H7 (cell line): ENCODE data around the gene C1QC. TPM values are rescaled to one million over a fixed set of nuclear protein-coding genes. Genes with fewer than 3 reads are reported as not detected.
A peak's percentile ranks its signal among the peaks of the same experiment; 100 is the strongest.
"Not testable (repeated sequence)": the region's sequence is repeated elsewhere in the genome, so short reads cannot be mapped to it uniquely, and the experiment has no call there.

Experiments
- DNase-seq: peaks from one replicate; pipeline ENCODE4 v3.0.0; 2012
- H3K27me3 ChIP-seq: 2 replicates; pipeline ENCODE4 v1.6.0; 2011; ENCODE audit warnings: mild to moderate bottlenecking, low read length; ENCODE audit not compliant: control insufficient read depth, insufficient read depth
- H3K36me3 ChIP-seq: replicated peaks from 2 replicates; pipeline ENCODE4 v1.5.1; 2011; ENCODE audit warnings: low read length; ENCODE audit not compliant: control insufficient read depth, insufficient read depth
- H3K4me3 ChIP-seq: 2 replicates; pipeline ENCODE4 v1.5.1; 2011; ENCODE audit warnings: low read depth, mild to moderate bottlenecking, control low read depth, low read length, moderate library complexity; ENCODE audit not compliant: insufficient read depth
- total RNA-seq: library from RNA; depleted of rRNA; stranded (reverse); fragments of >200 nt; shearing (Covaris generic); gene quantifications from 2 replicates; pipeline ENCODE4 v1.2.3, GENCODE V29; 2014

The C1QC gene
- total RNA-seq, 1 experiment from 2014 or later = not detected

- Histone ChIP-seq H3K36me3 (no peaks in the 10 kb centered on the region), H3K27me3 (no peaks in the 10 kb centered on the region), H3K4me3 (no peak overlapping the region)
- DNase-seq = peak; percentile 95
Measured at GRCh38 chr1:22673486-22674409, 30.3 kb downstream of the C1QC start.

- H3K4me3 ChIP-seq = no peak overlapping the region
- no peaks in the 10 kb centered on the region for H3K36me3 ChIP-seq
- DNase-seq = no peak
- no peaks in the 10 kb centered on the region for H3K27me3 ChIP-seq
Measured at GRCh38 chr1:22674410-22674749, 30.9 kb downstream of the C1QC start.

- not testable (repeated sequence) for H3K4me3 ChIP-seq, DNase-seq, H3K36me3 ChIP-seq, H3K27me3 ChIP-seq
Measured at GRCh38 chr1:22676151-22676550, 32.7 kb downstream of the C1QC start.

- no peaks in the 10 kb centered on the region for H3K27me3 ChIP-seq
- H3K4me3 ChIP-seq = no peak overlapping the region
- DNase-seq = peak; percentile 68
- H3K36me3 ChIP-seq = no peaks in the 10 kb centered on the region
Measured at GRCh38 chr1:22676916-22677583, 33.6 kb downstream of the C1QC start.

- Histone ChIP-seq H3K36me3 (no peaks in the 10 kb centered on the region), H3K4me3 (no peak overlapping the region), H3K27me3 (no peaks in the 10 kb centered on the region)
- DNase-seq = no peak
Measured at GRCh38 chr1:22677931-22678896, 34.8 kb downstream of the C1QC start.

- no peak overlapping the region for H3K4me3 ChIP-seq
- DNase-seq = no peak
- no peaks in the 10 kb centered on the region for H3K27me3 ChIP-seq
- no peaks in the 10 kb centered on the region for H3K36me3 ChIP-seq
Measured at GRCh38 chr1:22680726-22681125, 37.3 kb downstream of the C1QC start.

GRCh38 chr1:22681556-22682276 is 38.3 kb downstream of the C1QC start:
- no peak overlapping the region for H3K4me3 ChIP-seq
- no peak for DNase-seq
- no peaks in the 10 kb centered on the region for H3K27me3 ChIP-seq
- no peaks in the 10 kb centered on the region for H3K36me3 ChIP-seq

GRCh38 chr1:22683547-22683946 is 40.1 kb downstream of the C1QC start:
- Histone ChIP-seq H3K27me3 (no peaks in the 10 kb centered on the region), H3K36me3 (no peaks in the 10 kb centered on the region), H3K4me3 (no peak overlapping the region)
- DNase-seq = no peak

GRCh38 chr1:22685591-22686059 is 42.2 kb downstream of the C1QC start:
- no peak for DNase-seq
- H3K4me3 ChIP-seq = no peak overlapping the region
- no peaks in the 10 kb centered on the region for H3K27me3 ChIP-seq
- no peaks in the 10 kb centered on the region for H3K36me3 ChIP-seq

GRCh38 chr1:22687191-22687590 is 43.8 kb downstream of the C1QC start:
- Histone ChIP-seq H3K27me3 (no peaks in the 10 kb centered on the region), H3K36me3 (no peaks in the 10 kb centered on the region), H3K4me3 (no peak overlapping the region)
- DNase-seq = no peak

GRCh38 chr1:22688466-22688865 is 45.0 kb downstream of the C1QC start:
- Histone ChIP-seq H3K36me3 (no peaks in the 10 kb centered on the region), H3K4me3 (no peak overlapping the region), H3K27me3 (no peaks in the 10 kb centered on the region)
- DNase-seq = no peak

- DNase-seq = no peak
- H3K4me3 ChIP-seq = no peak overlapping the region
- no peaks in the 10 kb centered on the region for H3K27me3 ChIP-seq
- no peaks in the 10 kb centered on the region for H3K36me3 ChIP-seq
Measured at GRCh38 chr1:22689505-22689904, 46.1 kb downstream of the C1QC start.

- no peak for DNase-seq
- Histone ChIP-seq H3K27me3 (no peaks in the 10 kb centered on the region), H3K36me3 (no peaks in the 10 kb centered on the region), H3K4me3 (no peak overlapping the region)
Measured at GRCh38 chr1:22691031-22691753, 47.8 kb downstream of the C1QC start.
